GM23338 (cell line): ENCODE data around the gene CDKN1C. TPM values are rescaled to one million over a fixed set of nuclear protein-coding genes. Genes with fewer than 3 reads are reported as not detected.

Experiments
- ATAC-seq: fragments of 200-7000 bp; cut with Tn5 transposase; 3 replicates; pipeline ENCODE4 v1.9.1; 2020
- DNase-seq: peaks from one replicate; pipeline ENCODE4 v3.0.0-alpha.2; 2015; ENCODE audit warnings: low spot score
- H2AFZ ChIP-seq: fragments of 200-600 bp; sonication (generic); 2 replicates; pipeline ENCODE4 v1.8.0; 2016; ENCODE audit warnings: antibody characterized with exemption, mild to moderate bottlenecking, moderate library complexity
- H3F3A ChIP-seq: fragments of 200-600 bp; sonication (generic); replicated peaks from 2 replicates; pipeline ENCODE4 v1.8.0; 2017; ENCODE audit warnings: antibody characterized with exemption, mixed run types, low read depth
- H3K27ac ChIP-seq: fragments of 200-600 bp; sonication (generic); 2 replicates; pipeline ENCODE4 v1.6.1; 2016; ENCODE audit warnings: low read depth
- H3K27me3 ChIP-seq: fragments of 200-600 bp; sonication (generic); 2 replicates; pipeline ENCODE4 v1.8.0; 2016; ENCODE audit warnings: mild to moderate bottlenecking, mixed run types, moderate library complexity; ENCODE audit not compliant: insufficient read depth
- H3K36me3 ChIP-seq: fragments of 200-600 bp; sonication (generic); 2 replicates; pipeline ENCODE4 v1.8.0; 2016; ENCODE audit warnings: mild to moderate bottlenecking; ENCODE audit not compliant: insufficient read depth
- H3K4me1 ChIP-seq: fragments of 200-600 bp; sonication (generic); 2 replicates; pipeline ENCODE4 v1.8.0; 2016; ENCODE audit warnings: mild to moderate bottlenecking, moderate library complexity; ENCODE audit not compliant: insufficient read depth
- H3K4me2 ChIP-seq: fragments of 200-600 bp; sonication (generic); 2 replicates; pipeline ENCODE4 v1.7.1; 2017; ENCODE audit warnings: mixed run types
- H3K4me3 ChIP-seq: fragments of 200-600 bp; sonication (generic); 2 replicates; pipeline ENCODE4 v1.6.1; 2016; ENCODE audit warnings: mixed run types
- H3K79me2 ChIP-seq: fragments of 200-600 bp; sonication (generic); replicated peaks from 2 replicates; pipeline ENCODE4 v1.8.0; 2017; ENCODE audit warnings: mild to moderate bottlenecking; ENCODE audit not compliant: insufficient read depth
- H3K9me2 ChIP-seq: fragments of 200-600 bp; sonication (generic); 2 replicates; pipeline ENCODE4 v1.8.0; 2017; ENCODE audit not compliant: insufficient read depth
- H4K20me1 ChIP-seq: fragments of 200-600 bp; sonication (generic); replicated peaks from 2 replicates; pipeline ENCODE4 v1.8.0; 2017; ENCODE audit warnings: mild to moderate bottlenecking; ENCODE audit not compliant: insufficient read depth
- H3K27ac Mint-ChIP-seq: 2 replicates; pipeline ENCODE4 v1.8.0; 2020; ENCODE audit warnings: inconsistent platforms, mild to moderate bottlenecking, moderate library complexity, mixed read lengths
- H3K27me3 Mint-ChIP-seq: 3 replicates; pipeline ENCODE4 v1.8.0; 2022; ENCODE audit warnings: low read depth, mild to moderate bottlenecking, moderate library complexity, mixed read lengths, inconsistent platforms; ENCODE audit not compliant: insufficient read depth, poor library complexity
- H3K36me3 Mint-ChIP-seq: 3 replicates; pipeline ENCODE4 v1.8.0; 2021; ENCODE audit warnings: low read depth, mild to moderate bottlenecking, inconsistent platforms, moderate library complexity, mixed read lengths
- H3K4me1 Mint-ChIP-seq: 3 replicates; pipeline ENCODE4 v1.8.0; 2020; ENCODE audit warnings: mild to moderate bottlenecking, inconsistent platforms, mixed read lengths
- H3K4me3 Mint-ChIP-seq: 3 replicates; pipeline ENCODE4 v1.8.0; 2021; ENCODE audit warnings: moderate library complexity, mild to moderate bottlenecking, inconsistent platforms, mixed read lengths
- H3K9me3 Mint-ChIP-seq: 3 replicates; pipeline ENCODE4 v1.8.0; 2020; ENCODE audit warnings: moderate library complexity, mild to moderate bottlenecking, inconsistent platforms, mixed read lengths
- CREB1 ChIP-seq: fragments of 250-450 bp; sonication (Bioruptor Pico); IDR thresholded peaks from 2 replicates; pipeline ENCODE4 v1.5.0; 2020; ENCODE audit warnings: low read depth, mild to moderate bottlenecking, moderate library complexity
- ETS1 ChIP-seq: IDR thresholded peaks from 2 replicates; pipeline ENCODE4 v1.6.1; 2016; ENCODE audit warnings: antibody characterized with exemption
- EZH2 ChIP-seq: fragments of 200-600 bp; sonication (generic); IDR thresholded peaks from one replicate; pipeline ENCODE4 v1.8.0; 2017; ENCODE audit warnings: antibody characterized with exemption, mild to moderate bottlenecking, low read depth; ENCODE audit not compliant: unreplicated experiment
- EZH2phosphoT487 ChIP-seq: fragments of 200-600 bp; sonication (generic); IDR thresholded peaks from one replicate; pipeline ENCODE4 v1.8.1; 2018; ENCODE audit warnings: antibody characterized with exemption; ENCODE audit not compliant: unreplicated experiment
- NANOG ChIP-seq: IDR thresholded peaks from 2 replicates; pipeline ENCODE4 v1.6.1; 2016; ENCODE audit warnings: antibody characterized with exemption, borderline replicate concordance
- POLR2AphosphoS5 ChIP-seq: IDR thresholded peaks from 2 replicates; pipeline ENCODE4 v1.6.1; 2016; ENCODE audit warnings: antibody characterized with exemption, low read depth
- ZNF331 ChIP-seq: fragments of 250-450 bp; sonication (Bioruptor Pico); IDR thresholded peaks from 2 replicates; pipeline ENCODE4 v1.5.0; 2020; ENCODE audit warnings: low read depth, mild to moderate bottlenecking, moderate library complexity
- polyA plus RNA-seq: library from polyadenylated mRNA; unstranded; fragments of >200 nt; fragmentation: Nextera tagmentation; extraction: Ambion mirVana; gene quantifications from 2 replicates; pipeline ENCODE4 v1.2.1, GENCODE V29; 2016
- total RNA-seq: library from RNA; depleted of rRNA; stranded (reverse); fragments of >200 nt; shearing (Covaris generic); gene quantifications from 2 replicates; pipeline ENCODE4 v1.2.3, GENCODE V29; 2014
- TF ChIP-seq, protein P1 (sequence below): fragments of 250-450 bp; sonication (Bioruptor Pico); IDR thresholded peaks from 2 replicates; pipeline ENCODE4 v1.5.0; 2020; ENCODE audit warnings: mild to moderate bottlenecking, moderate library complexity
- TF ChIP-seq, protein P2 (sequence below): IDR thresholded peaks from one replicate; pipeline ENCODE4 v1.6.1; 2018; ENCODE audit warnings: antibody characterized with exemption; ENCODE audit not compliant: unreplicated experiment

The CDKN1C gene
- total and polyA plus RNA-seq, 2 experiments from 2014 or later = 19.3 to 23.5 TPM

- TF ChIP-seq, protein P1, sequence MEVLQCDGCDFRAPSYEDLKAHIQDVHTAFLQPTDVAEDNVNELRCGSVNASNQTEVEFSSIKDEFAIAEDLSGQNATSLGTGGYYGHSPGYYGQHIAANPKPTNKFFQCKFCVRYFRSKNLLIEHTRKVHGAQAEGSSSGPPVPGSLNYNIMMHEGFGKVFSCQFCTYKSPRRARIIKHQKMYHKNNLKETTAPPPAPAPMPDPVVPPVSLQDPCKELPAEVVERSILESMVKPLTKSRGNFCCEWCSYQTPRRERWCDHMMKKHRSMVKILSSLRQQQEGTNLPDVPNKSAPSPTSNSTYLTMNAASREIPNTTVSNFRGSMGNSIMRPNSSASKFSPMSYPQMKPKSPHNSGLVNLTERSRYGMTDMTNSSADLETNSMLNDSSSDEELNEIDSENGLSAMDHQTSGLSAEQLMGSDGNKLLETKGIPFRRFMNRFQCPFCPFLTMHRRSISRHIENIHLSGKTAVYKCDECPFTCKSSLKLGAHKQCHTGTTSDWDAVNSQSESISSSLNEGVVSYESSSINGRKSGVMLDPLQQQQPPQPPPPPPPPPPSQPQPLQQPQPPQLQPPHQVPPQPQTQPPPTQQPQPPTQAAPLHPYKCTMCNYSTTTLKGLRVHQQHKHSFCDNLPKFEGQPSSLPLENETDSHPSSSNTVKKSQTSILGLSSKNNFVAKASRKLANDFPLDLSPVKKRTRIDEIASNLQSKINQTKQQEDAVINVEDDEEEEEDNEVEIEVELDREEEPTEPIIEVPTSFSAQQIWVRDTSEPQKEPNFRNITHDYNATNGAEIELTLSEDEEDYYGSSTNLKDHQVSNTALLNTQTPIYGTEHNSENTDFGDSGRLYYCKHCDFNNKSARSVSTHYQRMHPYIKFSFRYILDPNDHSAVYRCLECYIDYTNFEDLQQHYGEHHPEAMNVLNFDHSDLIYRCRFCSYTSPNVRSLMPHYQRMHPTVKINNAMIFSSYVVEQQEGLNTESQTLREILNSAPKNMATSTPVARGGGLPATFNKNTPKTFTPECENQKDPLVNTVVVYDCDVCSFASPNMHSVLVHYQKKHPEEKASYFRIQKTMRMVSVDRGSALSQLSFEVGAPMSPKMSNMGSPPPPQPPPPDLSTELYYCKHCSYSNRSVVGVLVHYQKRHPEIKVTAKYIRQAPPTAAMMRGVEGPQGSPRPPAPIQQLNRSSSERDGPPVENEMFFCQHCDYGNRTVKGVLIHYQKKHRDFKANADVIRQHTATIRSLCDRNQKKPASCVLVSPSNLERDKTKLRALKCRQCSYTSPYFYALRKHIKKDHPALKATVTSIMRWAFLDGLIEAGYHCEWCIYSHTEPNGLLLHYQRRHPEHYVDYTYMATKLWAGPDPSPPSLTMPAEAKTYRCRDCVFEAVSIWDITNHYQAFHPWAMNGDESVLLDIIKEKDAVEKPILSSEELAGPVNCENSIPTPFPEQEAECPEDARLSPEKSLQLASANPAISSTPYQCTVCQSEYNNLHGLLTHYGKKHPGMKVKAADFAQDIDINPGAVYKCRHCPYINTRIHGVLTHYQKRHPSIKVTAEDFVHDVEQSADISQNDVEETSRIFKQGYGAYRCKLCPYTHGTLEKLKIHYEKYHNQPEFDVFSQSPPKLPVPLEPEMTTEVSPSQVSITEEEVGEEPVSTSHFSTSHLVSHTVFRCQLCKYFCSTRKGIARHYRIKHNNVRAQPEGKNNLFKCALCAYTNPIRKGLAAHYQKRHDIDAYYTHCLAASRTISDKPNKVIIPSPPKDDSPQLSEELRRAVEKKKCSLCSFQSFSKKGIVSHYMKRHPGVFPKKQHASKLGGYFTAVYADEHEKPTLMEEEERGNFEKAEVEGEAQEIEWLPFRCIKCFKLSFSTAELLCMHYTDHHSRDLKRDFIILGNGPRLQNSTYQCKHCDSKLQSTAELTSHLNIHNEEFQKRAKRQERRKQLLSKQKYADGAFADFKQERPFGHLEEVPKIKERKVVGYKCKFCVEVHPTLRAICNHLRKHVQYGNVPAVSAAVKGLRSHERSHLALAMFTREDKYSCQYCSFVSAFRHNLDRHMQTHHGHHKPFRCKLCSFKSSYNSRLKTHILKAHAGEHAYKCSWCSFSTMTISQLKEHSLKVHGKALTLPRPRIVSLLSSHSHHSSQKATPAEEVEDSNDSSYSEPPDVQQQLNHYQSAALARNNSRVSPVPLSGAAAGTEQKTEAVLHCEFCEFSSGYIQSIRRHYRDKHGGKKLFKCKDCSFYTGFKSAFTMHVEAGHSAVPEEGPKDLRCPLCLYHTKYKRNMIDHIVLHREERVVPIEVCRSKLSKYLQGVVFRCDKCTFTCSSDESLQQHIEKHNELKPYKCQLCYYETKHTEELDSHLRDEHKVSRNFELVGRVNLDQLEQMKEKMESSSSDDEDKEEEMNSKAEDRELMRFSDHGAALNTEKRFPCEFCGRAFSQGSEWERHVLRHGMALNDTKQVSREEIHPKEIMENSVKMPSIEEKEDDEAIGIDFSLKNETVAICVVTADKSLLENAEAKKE (CRISPR knock-in tag) = no peak
- TF ChIP-seq CREB1 (CRISPR knock-in tag) (no peak), POLR2AphosphoS5 (no peak), ZNF331 (no peak), EZH2 (no peak), EZH2phosphoT487 (no peak)
Observed at GRCh38 chr11:2932850-2933251, 47.3 kb upstream of the CDKN1C start (continued).

DNA sequence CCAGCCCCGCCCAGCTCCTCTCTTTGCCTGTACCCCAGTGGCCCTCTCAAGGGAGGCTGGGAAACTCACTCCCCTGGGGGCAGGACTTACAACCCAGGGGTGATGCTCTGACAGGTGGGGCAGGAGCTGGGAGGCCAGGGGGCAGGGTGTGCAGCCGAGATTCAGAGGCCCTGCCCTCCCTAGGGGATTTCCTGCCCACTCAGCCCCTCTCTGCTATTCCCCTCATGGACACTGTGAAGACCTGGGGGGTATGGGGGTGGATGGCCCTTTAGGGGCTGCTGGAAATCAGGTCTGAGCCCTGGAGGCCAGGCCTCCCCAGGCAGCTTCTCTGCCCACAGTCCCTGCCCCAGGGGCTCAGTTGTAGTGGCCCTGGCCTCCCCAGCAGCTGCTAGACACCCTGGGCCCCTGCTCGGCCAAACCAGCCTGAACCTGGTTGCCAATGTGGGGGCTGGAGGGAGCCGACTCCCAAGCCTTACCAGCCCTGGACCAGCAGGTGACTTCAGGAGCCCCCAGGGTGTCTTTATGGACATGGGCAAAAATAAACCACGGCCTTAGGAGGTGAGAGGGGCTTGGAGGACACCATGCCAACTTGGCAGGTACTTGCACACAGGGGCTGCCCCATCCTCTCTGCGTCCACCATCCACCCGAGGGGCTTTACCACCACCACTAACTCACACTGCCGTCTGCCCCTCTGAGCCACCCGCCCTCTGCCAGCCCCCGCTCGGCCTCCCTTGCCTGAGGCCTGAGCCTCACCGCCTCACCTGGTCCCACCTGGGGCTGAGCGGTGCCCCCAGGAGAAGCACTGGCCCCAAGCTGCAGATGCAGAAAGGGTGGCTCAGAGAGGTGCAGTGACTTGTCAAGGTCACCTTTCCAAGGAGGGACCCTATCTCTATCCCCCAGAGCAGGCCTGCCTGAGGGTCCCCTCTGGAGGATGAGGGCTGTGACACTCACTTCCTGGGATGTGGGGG is 46.5 kb upstream of the CDKN1C start:
- DNase-seq (no peak), ATAC-seq (no peak)
- Histone ChIP-seq H3K27me3 (peaks cover 35% of the 10 kb centered on the region), H3K4me2 (no peak overlapping the region), H4K20me1 (0 out of 2 replicates have a peak, but pooled peaks cover 4% of the 10 kb centered on the region), H3K4me1 (peaks cover 10% of the 10 kb centered on the region; the same call in 1 of the 2 replicates), H2AFZ (no peak overlapping the region), H3K4me3 (no peak overlapping the region), H3F3A (peaks cover 6% of the 10 kb centered on the region; the same call in 1 of the 2 replicates), H3K9me2 (no peaks in the 10 kb centered on the region), H3K36me3 (no peaks in the 10 kb centered on the region), H3K79me2 (no peaks in the 10 kb centered on the region), H3K27ac (no peak overlapping the region)
- Mint-ChIP-seq H3K9me3 (peaks cover 15% of the 10 kb centered on the region), H3K27me3 (peaks cover 42% of the 10 kb centered on the region), H3K4me3 (no peak overlapping the region), H3K27ac (no peak overlapping the region), H3K36me3 (peaks cover 2% of the 10 kb centered on the region; the same call in 2 of the 3 replicates), H3K4me1 (peaks cover 13% of the 10 kb centered on the region; the same call in 1 of the 3 replicates)
- TF ChIP-seq EZH2phosphoT487 (no peak), ETS1 (no peak), NANOG (no peak)
- TF ChIP-seq, protein P2, sequence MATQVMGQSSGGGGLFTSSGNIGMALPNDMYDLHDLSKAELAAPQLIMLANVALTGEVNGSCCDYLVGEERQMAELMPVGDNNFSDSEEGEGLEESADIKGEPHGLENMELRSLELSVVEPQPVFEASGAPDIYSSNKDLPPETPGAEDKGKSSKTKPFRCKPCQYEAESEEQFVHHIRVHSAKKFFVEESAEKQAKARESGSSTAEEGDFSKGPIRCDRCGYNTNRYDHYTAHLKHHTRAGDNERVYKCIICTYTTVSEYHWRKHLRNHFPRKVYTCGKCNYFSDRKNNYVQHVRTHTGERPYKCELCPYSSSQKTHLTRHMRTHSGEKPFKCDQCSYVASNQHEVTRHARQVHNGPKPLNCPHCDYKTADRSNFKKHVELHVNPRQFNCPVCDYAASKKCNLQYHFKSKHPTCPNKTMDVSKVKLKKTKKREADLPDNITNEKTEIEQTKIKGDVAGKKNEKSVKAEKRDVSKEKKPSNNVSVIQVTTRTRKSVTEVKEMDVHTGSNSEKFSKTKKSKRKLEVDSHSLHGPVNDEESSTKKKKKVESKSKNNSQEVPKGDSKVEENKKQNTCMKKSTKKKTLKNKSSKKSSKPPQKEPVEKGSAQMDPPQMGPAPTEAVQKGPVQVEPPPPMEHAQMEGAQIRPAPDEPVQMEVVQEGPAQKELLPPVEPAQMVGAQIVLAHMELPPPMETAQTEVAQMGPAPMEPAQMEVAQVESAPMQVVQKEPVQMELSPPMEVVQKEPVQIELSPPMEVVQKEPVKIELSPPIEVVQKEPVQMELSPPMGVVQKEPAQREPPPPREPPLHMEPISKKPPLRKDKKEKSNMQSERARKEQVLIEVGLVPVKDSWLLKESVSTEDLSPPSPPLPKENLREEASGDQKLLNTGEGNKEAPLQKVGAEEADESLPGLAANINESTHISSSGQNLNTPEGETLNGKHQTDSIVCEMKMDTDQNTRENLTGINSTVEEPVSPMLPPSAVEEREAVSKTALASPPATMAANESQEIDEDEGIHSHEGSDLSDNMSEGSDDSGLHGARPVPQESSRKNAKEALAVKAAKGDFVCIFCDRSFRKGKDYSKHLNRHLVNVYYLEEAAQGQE = no peak
